ENCODE results near the gene ZNF629. TPM values are rescaled to one million over a fixed set of nuclear protein-coding genes. Genes with fewer than 3 reads are reported as not detected.

The ZNF629 gene
- polyA plus RNA-seq, 1 of the 3 experiments (the other 2 are of a cell fraction) = 4.7 TPM

- Histone ChIP-seq H3K27me3 (ENCODE audit: insufficient read depth) (no peaks in the 10 kb centered on the region), H2AFZ (ENCODE audit: low read depth) (no peak overlapping the region), H3K4me2 (peak overlapping the region; percentile 100), H3K4me1 (ENCODE audit: control insufficient read depth in 1 of 2, insufficient read depth in 2 of 2, low read depth in 1 of 2, low read length in 1 of 2) (peaks cover 6 to 17% of the 10 kb centered on the region in 2 experiments; a peak in 2 of 4 replicates), H3K36me3 (replicated peaks in 1 of 2; ENCODE audit: control insufficient read depth in 1 of 2, insufficient read depth in 2 of 2, low read length in 1 of 2) (peaks cover 1 to 35% of the 10 kb centered on the region in 2 experiments), H3F3A (replicated peaks; ENCODE audit: insufficient read depth) (no peaks in the 10 kb centered on the region), H3K9me2 (no peaks in the 10 kb centered on the region), H4K20me1 (ENCODE audit: insufficient read depth) (no peaks in the 10 kb centered on the region), H3K9me3 (no peaks in the 10 kb centered on the region), H3K79me2 (ENCODE audit: insufficient read depth) (peaks cover 44% of the 10 kb centered on the region), H3K9ac (peak overlapping the region; percentile 96), H3K27ac (ENCODE audit: low read depth in 2 of 2, low read length in 1 of 2) (peak overlapping the region; percentile 63 to 92), H3K4me3 (ENCODE audit: low read depth in 2 of 2, low read length in 1 of 2) (peak overlapping the region; percentile 82 to 86)
- ChIA-PET POLR2A (interaction anchor here (1.0 to 4.1 kb wide), 7 partner anchors 11 to 90 kb away, joined by 3 to 128 read pairs (median 5); no protein-coding TSS in a partner anchor), CTCF (interaction anchor here (0.6 to 2.0 kb wide), 4 partner anchors 19 to 89 kb away, joined by 3 to 19 read pairs (median 4); no protein-coding TSS in a partner anchor)
- DNase-seq = peak; percentile 91
- WGBS (ENCODE audit: low lambda C conversion rate) = 19% methylated on average over 15 of the region's 57 CpGs
- TF ChIP-seq POLR2AphosphoS5 (IDR thresholded peaks at IDR 0.05; ENCODE audit: low read depth, low read length) (peak; percentile 33; the same call in 1 of the 2 replicates), SIN3A (IDR thresholded peaks at IDR 0.05; ENCODE audit: borderline replicate concordance, low read depth, low read length) (peak; percentile 24; the same call in 1 of the 2 replicates), EZH2phosphoT487 (IDR thresholded peaks at IDR 0.05; ENCODE audit: borderline replicate concordance, low read depth) (no peak), TAF1 (IDR thresholded peaks at IDR 0.05; ENCODE audit: borderline replicate concordance, low read depth, low read length) (peak; percentile 56; the same call in 1 of the 2 replicates), MAX (IDR thresholded peaks at IDR 0.05; ENCODE audit: low read depth) (peak; percentile 64; the same call in 1 of the 2 replicates), MXI1 (IDR thresholded peaks at IDR 0.05; ENCODE audit: low read depth, low read length) (peak; percentile 75), ZBTB33 (IDR thresholded peaks at IDR 0.05; ENCODE audit: borderline replicate concordance, low read depth) (0 out of 2 replicates have a peak, but pooled peaks have one; percentile 60), USF2 (IDR thresholded peaks at IDR 0.05; ENCODE audit: borderline replicate concordance, low read depth, low read length) (no peak), FOXM1 (IDR thresholded peaks at IDR 0.05; ENCODE audit: low read depth) (no peak), CHD2 (IDR thresholded peaks at IDR 0.05; ENCODE audit: low read length, partially characterized antibody) (peak; percentile 90)
Observed at GRCh38 chr16:30786115-30786935, 680 bp downstream of the ZNF629 start.

Data from SK-N-SH (cell line).